IMR-90 (cell line): ENCODE results near the gene FRAS1. TPM values are rescaled to one million over a fixed set of nuclear protein-coding genes. Genes with fewer than 3 reads are reported as not detected.

Experiments used
- ATAC-seq: fragments of 200-7000 bp; cut with Tn5 transposase; 2 replicates; pipeline ENCODE4 v1.9.1; 2020; ENCODE audit warnings: low read depth, mild to moderate bottlenecking, moderate library complexity
- BruUV-seq: library from RNA; stranded (reverse); fragments of 400-500 nt; replicated peaks from 2 replicates; lab custom pipeline; 2021; lab: Mats Ljungman, UMichigan
- CTCF ChIA-PET: fragments of 300-600 bp; formaldehyde crosslinking; extraction: SDS; loops from one replicate; lab custom pipeline; 2021; ENCODE audit warnings: antibody characterized with exemption; lab: Yijun Ruan, JAX
- POLR2A ChIA-PET: fragments of 300-600 bp; sonication (Branson Sonifier 250); formaldehyde crosslinking; loops from one replicate; lab custom pipeline; 2022; ENCODE audit warnings: antibody characterized with exemption; ENCODE audit not compliant: unreplicated experiment; lab: Charles Lee
- DNase-seq: peaks from one replicate; pipeline ENCODE4 v3.0.0; 2013
- H2AFZ ChIP-seq: replicated peaks from 2 replicates; pipeline ENCODE3; 2013; ENCODE audit warnings: low read length, mild to moderate bottlenecking; ENCODE audit not compliant: poor library complexity
- H2AK5ac ChIP-seq: 2 replicates; pipeline ENCODE4 v1.6.1; 2013; ENCODE audit warnings: low read depth, low read length, inconsistent platforms
- H2AK9ac ChIP-seq: replicated peaks from 2 replicates; pipeline ENCODE3; 2013; ENCODE audit warnings: mild to moderate bottlenecking, low read depth, low read length, moderate library complexity; ENCODE audit not compliant: poor library complexity
- H2BK120ac ChIP-seq: 2 replicates; pipeline ENCODE4 v1.6.1; 2013; ENCODE audit warnings: low read depth, low read length, inconsistent platforms
- H2BK15ac ChIP-seq: 3 replicates; pipeline ENCODE4 v1.6.1; 2013; ENCODE audit warnings: low read depth, low read length, inconsistent platforms
- H2BK20ac ChIP-seq: 2 replicates; pipeline ENCODE4 v1.6.1; 2013; ENCODE audit warnings: low read depth, mild to moderate bottlenecking, inconsistent platforms, low read length, moderate library complexity
- H2BK5ac ChIP-seq: 2 replicates; pipeline ENCODE4 v1.6.1; 2013; ENCODE audit warnings: mild to moderate bottlenecking, low read depth, low read length, inconsistent platforms; ENCODE audit not compliant: poor library complexity, severe bottlenecking
- H3K14ac ChIP-seq: replicated peaks from 2 replicates; pipeline ENCODE4 v1.6.1; 2013; ENCODE audit warnings: low read depth, low read length, inconsistent platforms
- H3K18ac ChIP-seq: 2 replicates; pipeline ENCODE4 v1.6.1; 2013; ENCODE audit warnings: low read depth, low read length, control low read depth
- H3K23ac ChIP-seq: 2 replicates; pipeline ENCODE4 v1.6.1; 2013; ENCODE audit warnings: low read depth, low read length, inconsistent platforms
- H3K27ac ChIP-seq: 2 replicates; pipeline ENCODE4 v1.5.1; 2013; ENCODE audit warnings: mild to moderate bottlenecking, control low read depth, low read length; ENCODE audit not compliant: insufficient read depth
- H3K27me3 ChIP-seq: 2 replicates; pipeline ENCODE4 v1.6.1; 2013; ENCODE audit warnings: low read length; ENCODE audit not compliant: control insufficient read depth, insufficient read depth
- H3K36me3 ChIP-seq: 2 replicates; pipeline ENCODE4 v1.6.1; 2013; ENCODE audit warnings: low read length, mixed read lengths; ENCODE audit not compliant: control insufficient read depth, insufficient read depth
- H3K4ac ChIP-seq: 2 replicates; pipeline ENCODE4 v1.6.1; 2013; ENCODE audit warnings: low read depth, low read length, inconsistent platforms
- H3K4me1 ChIP-seq: 2 replicates; pipeline ENCODE4 v1.6.1; 2013; ENCODE audit warnings: low read length, mixed read lengths; ENCODE audit not compliant: control insufficient read depth, insufficient read depth
- H3K4me2 ChIP-seq: 2 replicates; pipeline ENCODE4 v1.6.1; 2013; ENCODE audit warnings: low read depth, mild to moderate bottlenecking, control low read depth, low read length, moderate library complexity
- H3K4me3 ChIP-seq: 2 replicates; pipeline ENCODE4 v1.5.1; 2013; ENCODE audit warnings: low read depth, mild to moderate bottlenecking, control low read depth, low read length, moderate library complexity; ENCODE audit not compliant: insufficient read depth
- H3K56ac ChIP-seq: 2 replicates; pipeline ENCODE4 v1.6.1; 2013; ENCODE audit warnings: low read length, inconsistent platforms; ENCODE audit not compliant: insufficient read depth; ENCODE audit errors: extremely low read depth
- H3K79me1 ChIP-seq, 2 experiments: 2 replicates each; pipeline ENCODE4 v1.6.1; 2013; ENCODE audit warnings: low read length in 2 of 2, inconsistent platforms in 1 of 2, low read depth in 1 of 2
- H3K9ac ChIP-seq: 2 replicates; pipeline ENCODE4 v1.6.1; 2013; ENCODE audit warnings: low read depth, low read length, control low read depth
- H3K9me1 ChIP-seq: 2 replicates; pipeline ENCODE4 v1.6.1; 2013; ENCODE audit warnings: low read length, inconsistent platforms; ENCODE audit not compliant: insufficient read depth
- H3K9me3 ChIP-seq: 2 replicates; pipeline ENCODE4 v1.6.1; 2013; ENCODE audit warnings: low read length; ENCODE audit not compliant: control insufficient read depth, insufficient read depth
- H4K20me1 ChIP-seq: 2 replicates; pipeline ENCODE4 v1.6.1; 2013; ENCODE audit warnings: low read length, inconsistent platforms; ENCODE audit not compliant: insufficient read depth
- H4K5ac ChIP-seq: 2 replicates; pipeline ENCODE4 v1.6.1; 2013; ENCODE audit warnings: mild to moderate bottlenecking, low read depth, low read length, control low read depth
- H4K8ac ChIP-seq, 2 experiments: 2 replicates each; pipeline ENCODE4 v1.6.1; 2013; ENCODE audit warnings: low read depth in 2 of 2, low read length in 2 of 2, control low read depth in 1 of 2, inconsistent platforms in 1 of 2
- H4K91ac ChIP-seq: 2 replicates; pipeline ENCODE4 v1.6.1; 2013; ENCODE audit warnings: low read depth, low read length, inconsistent platforms; ENCODE audit not compliant: insufficient read depth
- BHLHE40 ChIP-seq: fragments of 150-350 bp; IDR thresholded peaks from 2 replicates; pipeline ENCODE4 v1.6.1; 2016; ENCODE audit warnings: mild to moderate bottlenecking, low read depth, low read length
- CEBPB ChIP-seq: IDR thresholded peaks from 2 replicates; pipeline ENCODE4 v1.6.1; 2012; ENCODE audit warnings: low read depth, low read length, improper control_type of control experiment
- CHD1 ChIP-seq: IDR thresholded peaks from 2 replicates; pipeline ENCODE4 v1.6.1; 2012; ENCODE audit warnings: low read depth, low read length, improper control_type of control experiment
- CTCF ChIP-seq: conservative IDR thresholded peaks from 2 replicates; pipeline ENCODE4 v1.5.1; 2012; ENCODE audit warnings: mild to moderate bottlenecking, low read depth, low read length, improper control_type of control experiment
- ELK1 ChIP-seq: fragments of 150-350 bp; IDR thresholded peaks from 2 replicates; pipeline ENCODE4 v1.6.1; 2016; ENCODE audit warnings: low read depth, mild to moderate bottlenecking, low read length, moderate library complexity, borderline replicate concordance
- FOS ChIP-seq: fragments of 150-350 bp; IDR thresholded peaks from 2 replicates; pipeline ENCODE4 v1.6.1; 2016; ENCODE audit warnings: low read depth, low read length
- MAFK ChIP-seq: IDR thresholded peaks from 2 replicates; pipeline ENCODE4 v1.6.1; 2012; ENCODE audit warnings: low read depth, low read length, improper control_type of control experiment
- MAZ ChIP-seq: IDR thresholded peaks from 2 replicates; pipeline ENCODE4 v1.6.1; 2012; ENCODE audit warnings: low read depth, mild to moderate bottlenecking, low read length, improper control_type of control experiment, moderate library complexity, borderline replicate concordance
- MXI1 ChIP-seq: IDR thresholded peaks from 2 replicates; pipeline ENCODE4 v1.6.1; 2012; ENCODE audit warnings: low read depth, mild to moderate bottlenecking, low read length, moderate library complexity, borderline replicate concordance
- NFE2L2 ChIP-seq: fragments of 150-350 bp; IDR thresholded peaks from 2 replicates; pipeline ENCODE4 v1.6.1; 2016; ENCODE audit warnings: low read depth, mild to moderate bottlenecking, low read length
- POLR2A ChIP-seq: IDR thresholded peaks from 2 replicates; pipeline ENCODE4 v1.6.1; 2012; ENCODE audit warnings: mild to moderate bottlenecking, low read depth, low read length
- RAD21 ChIP-seq: IDR thresholded peaks from 2 replicates; pipeline ENCODE4 v1.6.1; 2012; ENCODE audit warnings: low read length, improper control_type of control experiment
- RCOR1 ChIP-seq: IDR thresholded peaks from 2 replicates; pipeline ENCODE4 v1.6.1; 2012; ENCODE audit warnings: mild to moderate bottlenecking, low read length, improper control_type of control experiment; ENCODE audit not compliant: insufficient replicate concordance
- RFX5 ChIP-seq: IDR thresholded peaks from 2 replicates; pipeline ENCODE4 v1.8.0; 2012; ENCODE audit warnings: low read depth, mild to moderate bottlenecking, low read length, moderate library complexity
- SMC3 ChIP-seq: fragments of 150-350 bp; IDR thresholded peaks from 2 replicates; pipeline ENCODE4 v1.6.1; 2016; ENCODE audit warnings: low read depth, mild to moderate bottlenecking, antibody characterized with exemption, low read length, moderate library complexity
- USF2 ChIP-seq: fragments of 150-350 bp; IDR thresholded peaks from 2 replicates; pipeline ENCODE4 v1.6.1; 2017; ENCODE audit warnings: mild to moderate bottlenecking, antibody characterized with exemption, low read length, low read depth
- WGBS, 2 experiments: methylation state at CpG; one replicate each; pipeline versions ENCODE4 v1.1.5 to v1.1.7; 2013; ENCODE audit warnings: missing lambda C conversion rate in 2 of 2; ENCODE audit not compliant: insufficient read length in 1 of 2; ENCODE audit errors: extremely low coverage in 2 of 2; 5-methylcytosine and 5-hydroxymethylcytosine counted together
- dilution Hi-C: fragments of 300-500 bp; cut with HindIII; formaldehyde crosslinking; loops from one replicate; pipeline ENCODE4 v1.14.3; 2018; ENCODE audit warnings: low sequenced_read_pairs; ENCODE audit not compliant: unreplicated experiment
- in situ Hi-C: fragments of 300-500 bp; cut with MboI; formaldehyde crosslinking; loops from 3 replicates; pipeline ENCODE4 v1.14.3; 2019; ENCODE audit warnings: low sequenced_read_pairs, inconsistent platforms, mixed read lengths
- intact Hi-C: fragments of 100-400 bp; cut with micrococcal nuclease; formaldehyde crosslinking; loops from 2 replicates; pipeline ENCODE4 v1.10.0; 2022
- polyA plus RNA-seq, 3 experiments: library from polyadenylated mRNA; depleted of rRNA; stranded (reverse); fragments of >200 nt; gene quantifications; 2 replicates each; pipeline ENCODE4 v1.2.3, GENCODE V29; 2012; ENCODE audit warnings: low replicate concordance in 1 of 3
- total RNA-seq: library from RNA; depleted of rRNA; stranded (reverse); fragments of >200 nt; gene quantifications from 2 replicates; pipeline ENCODE4 v1.2.3, GENCODE V29; 2012

The FRAS1 gene
- total and polyA plus RNA-seq, 2 of the 4 experiments (the other 2 are of a cell fraction): under 0.01 to 0.03 TPM

GRCh38 chr4:78078101-78078500 lies 21.0 kb downstream of the FRAS1 start:
- H3K27me3 ChIP-seq: peaks cover 2% of the 10 kb centered on the region; the same call in 1 of the 2 replicates
- no peak overlapping the region for H4K5ac ChIP-seq
- no peak overlapping the region for H3K18ac ChIP-seq
- H3K56ac ChIP-seq: no peak overlapping the region
- H2BK120ac ChIP-seq: no peak overlapping the region
- H3K23ac ChIP-seq: no peak overlapping the region
- dilution Hi-C loops (no loop called here), intact Hi-C loops (no loop called here), in situ Hi-C loops (no loop called here)
- H3K4me2 ChIP-seq: no peak overlapping the region
- H3K36me3 ChIP-seq: no peaks in the 10 kb centered on the region
- no peak overlapping the region for H4K91ac ChIP-seq
- H3K9me1 ChIP-seq: no peaks in the 10 kb centered on the region
- no peak for TF ChIP-seq CTCF
- TF ChIP-seq RFX5: no peak
- no peak for TF ChIP-seq FOS
- no peak for TF ChIP-seq ELK1
- TF ChIP-seq MAZ: no peak
- no peak for TF ChIP-seq POLR2A
- no peak for TF ChIP-seq CHD1
- TF ChIP-seq RAD21: no peak
- TF ChIP-seq USF2: no peak
- TF ChIP-seq MAFK: no peak
- no peak for TF ChIP-seq NFE2L2
- no peak for TF ChIP-seq CEBPB
- no peak for TF ChIP-seq MXI1
- TF ChIP-seq BHLHE40: no peak
- TF ChIP-seq RCOR1: no peak
- TF ChIP-seq SMC3: no peak
- no peak for DNase-seq
- H2BK5ac ChIP-seq: no peak overlapping the region
- no peak overlapping the region for H3K9ac ChIP-seq
- H3K9me3 ChIP-seq: no peaks in the 10 kb centered on the region
- no peaks in the 10 kb centered on the region for H4K20me1 ChIP-seq
- no peak overlapping the region for H3K14ac ChIP-seq
- no peak for ATAC-seq
- CTCF ChIA-PET: no interaction called here
- H2BK15ac ChIP-seq: no peak overlapping the region
- no CpG with 5 or more reads among the region's 1 CpG for WGBS, 2 experiments
- no peak overlapping the region for H4K8ac ChIP-seq
- no peak overlapping the region for H2AFZ ChIP-seq
- no peak overlapping the region for H3K27ac ChIP-seq
- no peak overlapping the region for H3K4ac ChIP-seq
- H3K4me1 ChIP-seq: no peaks in the 10 kb centered on the region
- H3K4me3 ChIP-seq: no peak overlapping the region
- H2AK5ac ChIP-seq: no peak overlapping the region
- H2BK20ac ChIP-seq: no peak overlapping the region
- POLR2A ChIA-PET: no interaction called here
- BruUV-seq: no TSS peak
- H3K79me1 ChIP-seq: no peaks in the 10 kb centered on the region
- H2AK9ac ChIP-seq: no peak overlapping the region
